ENCODE results near the gene CLEC4G.

DNA sequence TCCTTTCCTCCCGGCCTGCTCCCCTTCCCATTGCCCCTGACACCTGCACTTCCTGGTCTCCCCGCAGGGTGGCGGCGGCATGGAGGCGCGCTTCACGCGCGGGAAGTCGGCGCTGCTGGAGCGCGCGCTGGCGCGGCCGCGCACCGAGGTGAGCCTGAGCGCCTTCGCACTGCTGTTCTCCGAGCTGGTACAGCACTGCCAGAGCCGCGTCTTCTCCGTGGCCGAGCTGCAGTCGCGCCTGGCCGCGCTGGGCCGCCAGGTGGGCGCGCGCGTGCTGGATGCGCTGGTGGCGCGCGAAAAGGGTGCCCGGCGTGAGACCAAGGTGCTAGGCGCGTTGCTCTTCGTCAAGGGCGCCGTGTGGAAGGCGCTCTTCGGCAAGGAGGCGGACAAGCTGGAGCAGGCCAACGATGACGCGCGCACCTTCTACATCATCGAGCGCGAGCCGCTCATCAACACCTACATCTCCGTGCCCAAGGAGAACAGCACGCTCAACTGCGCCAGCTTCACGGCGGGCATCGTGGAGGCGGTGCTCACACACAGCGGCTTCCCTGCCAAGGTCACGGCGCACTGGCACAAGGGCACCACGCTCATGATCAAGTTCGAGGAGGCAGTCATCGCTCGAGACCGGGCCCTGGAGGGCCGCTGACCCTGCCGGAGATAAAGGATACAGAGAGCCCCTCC is 49.6 kb downstream of the CLEC4G start:
- TF ChIP-seq, protein P1, sequence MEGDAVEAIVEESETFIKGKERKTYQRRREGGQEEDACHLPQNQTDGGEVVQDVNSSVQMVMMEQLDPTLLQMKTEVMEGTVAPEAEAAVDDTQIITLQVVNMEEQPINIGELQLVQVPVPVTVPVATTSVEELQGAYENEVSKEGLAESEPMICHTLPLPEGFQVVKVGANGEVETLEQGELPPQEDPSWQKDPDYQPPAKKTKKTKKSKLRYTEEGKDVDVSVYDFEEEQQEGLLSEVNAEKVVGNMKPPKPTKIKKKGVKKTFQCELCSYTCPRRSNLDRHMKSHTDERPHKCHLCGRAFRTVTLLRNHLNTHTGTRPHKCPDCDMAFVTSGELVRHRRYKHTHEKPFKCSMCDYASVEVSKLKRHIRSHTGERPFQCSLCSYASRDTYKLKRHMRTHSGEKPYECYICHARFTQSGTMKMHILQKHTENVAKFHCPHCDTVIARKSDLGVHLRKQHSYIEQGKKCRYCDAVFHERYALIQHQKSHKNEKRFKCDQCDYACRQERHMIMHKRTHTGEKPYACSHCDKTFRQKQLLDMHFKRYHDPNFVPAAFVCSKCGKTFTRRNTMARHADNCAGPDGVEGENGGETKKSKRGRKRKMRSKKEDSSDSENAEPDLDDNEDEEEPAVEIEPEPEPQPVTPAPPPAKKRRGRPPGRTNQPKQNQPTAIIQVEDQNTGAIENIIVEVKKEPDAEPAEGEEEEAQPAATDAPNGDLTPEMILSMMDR (conservative IDR thresholded peaks at IDR 0.05) = no peak
- no peak for TF ChIP-seq ZFX (IDR thresholded peaks at IDR 0.05)

All from C4-2B (cell line).